GM18526 (cell line): ENCODE measurements around the gene RMND5A.

ENCODE experiments used
- POLR2A ChIP-seq: IDR thresholded peaks from 3 replicates; pipeline ENCODE4 v1.6.1; 2011; ENCODE audit not compliant: insufficient read length; ENCODE audit errors: extremely low read depth

RMND5A gene

DNA sequence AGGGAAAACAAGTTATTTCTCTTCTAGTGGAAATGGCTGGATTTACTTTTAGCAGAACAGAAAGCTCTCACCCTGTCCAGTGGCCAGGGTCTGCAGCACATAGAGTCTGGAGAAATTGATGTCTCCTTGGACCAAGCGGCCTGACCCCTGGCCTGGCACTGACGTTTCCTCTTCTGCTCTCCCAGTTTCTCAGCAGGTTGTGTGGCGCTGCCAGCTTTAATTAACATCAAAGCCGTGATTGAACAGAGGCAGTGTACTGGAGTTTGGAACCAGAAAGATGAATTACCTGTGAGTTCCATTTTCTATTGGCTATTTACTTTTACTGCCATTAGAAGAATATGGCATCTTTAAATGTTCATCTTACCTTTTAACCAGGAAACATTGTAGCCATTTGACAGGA lies 49.7 kb downstream of the RMND5A start:
- TF ChIP-seq POLR2A, result no peak

DNA sequence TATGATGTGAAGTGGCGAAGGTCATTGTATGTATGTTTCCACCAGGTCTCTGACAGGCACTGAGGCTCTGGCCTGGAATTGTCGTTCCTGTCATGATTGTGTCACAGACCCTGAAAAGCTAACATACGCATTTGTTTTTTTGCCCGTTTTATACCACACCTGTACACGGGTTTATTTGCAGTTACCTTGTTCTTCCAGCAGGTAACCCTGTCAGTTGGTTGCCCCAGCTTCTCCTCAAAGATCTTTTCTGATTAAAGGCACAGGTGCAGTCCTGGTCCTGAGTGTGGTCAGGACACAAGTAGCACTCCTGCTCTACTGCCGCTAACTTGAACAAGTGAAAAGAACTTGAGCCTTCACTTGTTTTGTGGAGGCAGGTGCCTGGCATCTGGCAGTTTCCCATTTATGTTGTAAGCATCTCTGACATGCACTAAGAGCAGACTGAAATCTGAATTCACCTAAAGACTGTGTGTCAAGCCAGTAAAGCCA lies 50.8 kb downstream of the RMND5A start:
- TF ChIP-seq POLR2A, result no peak

DNA sequence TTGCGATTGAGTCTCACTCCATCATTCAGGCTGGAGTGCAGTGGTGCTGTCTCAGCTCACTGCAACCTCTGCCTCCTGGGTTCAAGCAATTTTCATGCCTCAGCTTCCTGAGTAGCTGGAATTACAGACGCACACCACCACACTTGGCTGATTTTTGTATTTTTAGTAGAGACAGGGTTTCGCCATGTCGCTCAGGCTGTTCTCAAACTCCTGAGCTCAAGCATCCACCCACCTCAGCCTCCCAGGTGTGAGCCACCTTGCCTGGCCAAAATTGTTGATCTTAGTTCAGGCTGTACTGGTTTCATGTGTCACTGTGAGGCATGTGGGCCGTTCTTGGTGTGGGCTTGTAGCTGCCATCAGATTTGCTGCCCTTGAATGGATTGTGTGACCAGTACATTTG lies 52.5 kb downstream of the RMND5A start:
- no peak for TF ChIP-seq POLR2A

DNA sequence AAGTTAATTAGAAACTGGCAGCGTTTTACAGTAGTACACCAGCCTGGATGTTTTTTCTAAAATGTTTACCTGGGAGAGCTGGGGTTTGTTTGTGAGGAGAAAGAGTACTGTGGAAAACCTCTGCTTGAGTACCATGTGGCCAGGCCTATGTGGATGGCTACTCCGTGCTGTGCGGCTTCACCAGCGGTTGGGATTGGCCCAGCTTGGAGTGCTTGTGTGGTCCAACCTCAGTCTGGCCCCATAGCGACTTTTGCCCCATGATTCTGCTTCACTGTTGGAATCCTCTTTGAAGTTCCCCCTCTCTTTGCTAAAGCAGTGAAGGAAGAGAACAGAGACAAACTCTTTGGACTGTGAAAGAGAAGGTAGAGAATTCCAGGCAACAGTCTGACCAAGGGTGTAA lies 54.8 kb downstream of the RMND5A start:
- no peak for TF ChIP-seq POLR2A

DNA sequence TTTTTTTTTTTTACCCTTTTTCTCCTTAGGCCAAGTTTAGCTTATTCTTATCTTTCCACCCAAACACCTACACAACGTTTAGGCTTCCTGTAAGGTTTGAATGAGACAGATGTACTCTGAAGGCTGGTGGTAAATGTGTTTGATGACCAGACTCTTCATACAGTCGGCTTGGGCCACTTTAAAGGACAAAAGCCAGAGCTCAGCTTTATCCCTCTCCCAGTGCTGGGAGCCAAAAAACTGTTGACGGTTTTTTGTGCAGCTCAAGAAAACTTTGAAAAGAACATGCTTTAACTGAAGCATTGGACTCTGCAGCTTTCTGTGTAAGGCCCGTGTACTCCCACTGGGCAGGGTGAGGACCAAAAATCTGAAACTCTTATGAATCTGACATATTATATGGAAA lies 55.2 kb downstream of the RMND5A start:
- no peak for TF ChIP-seq POLR2A

DNA sequence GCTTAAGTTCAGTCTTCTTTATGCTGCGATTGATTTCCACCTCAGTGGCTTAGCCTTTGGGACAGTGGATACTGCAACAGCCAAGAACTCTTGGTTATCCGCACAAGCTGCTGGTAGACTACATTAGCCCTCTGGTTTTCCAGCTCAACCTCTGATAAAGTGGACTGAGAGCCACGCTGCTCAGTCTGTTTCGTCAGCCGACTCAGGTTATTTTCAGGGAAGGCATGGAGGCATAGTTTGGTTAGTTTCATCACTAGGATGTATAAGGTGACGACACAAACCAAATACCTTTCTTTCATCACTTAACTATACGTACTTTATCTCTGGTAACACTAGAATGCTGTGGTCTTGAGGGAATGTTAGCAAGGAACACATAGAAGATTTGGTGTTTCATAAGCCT lies 56.4 kb downstream of the RMND5A start:
- TF ChIP-seq POLR2A, result no peak

DNA sequence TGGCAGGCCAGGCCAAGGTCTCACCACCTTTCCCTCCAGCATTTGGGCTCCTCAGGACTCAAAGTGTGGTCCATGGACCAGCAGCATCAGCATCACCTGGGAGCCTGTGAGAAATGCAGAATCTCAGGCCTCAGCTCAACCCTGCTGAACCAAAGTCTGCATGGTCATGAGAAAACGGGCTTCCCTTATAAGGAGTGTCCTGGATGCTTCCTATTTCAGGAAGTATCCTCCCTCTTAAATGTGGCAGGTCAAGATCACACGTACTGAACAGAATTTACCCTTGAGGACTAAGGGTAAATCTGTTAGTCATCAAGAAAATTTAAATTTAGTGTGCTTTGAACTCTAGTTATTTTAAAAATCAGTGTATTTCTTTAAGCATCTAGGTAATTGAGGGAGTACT lies 58.9 kb downstream of the RMND5A start:
- TF ChIP-seq POLR2A, result no peak

DNA sequence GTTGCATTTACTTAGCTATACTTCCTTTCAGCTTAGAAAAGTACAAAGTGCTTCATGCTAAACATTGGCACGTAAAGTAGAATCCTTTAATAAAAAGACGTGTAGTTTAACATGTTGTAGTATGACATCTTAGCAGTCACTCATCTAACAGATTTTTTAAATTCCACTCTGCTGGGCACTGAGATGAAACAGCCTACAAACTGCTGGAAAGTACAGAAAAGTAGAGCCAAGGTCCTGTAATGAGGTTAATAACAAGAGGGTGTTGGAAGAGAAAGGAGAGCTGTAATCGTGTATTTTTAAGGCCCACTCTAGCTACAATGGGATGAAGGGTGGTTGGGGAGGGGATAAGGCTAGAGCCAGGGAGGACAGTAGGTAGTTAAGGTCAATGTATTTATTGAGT lies 59.9 kb downstream of the RMND5A start:
- no peak for TF ChIP-seq POLR2A

DNA sequence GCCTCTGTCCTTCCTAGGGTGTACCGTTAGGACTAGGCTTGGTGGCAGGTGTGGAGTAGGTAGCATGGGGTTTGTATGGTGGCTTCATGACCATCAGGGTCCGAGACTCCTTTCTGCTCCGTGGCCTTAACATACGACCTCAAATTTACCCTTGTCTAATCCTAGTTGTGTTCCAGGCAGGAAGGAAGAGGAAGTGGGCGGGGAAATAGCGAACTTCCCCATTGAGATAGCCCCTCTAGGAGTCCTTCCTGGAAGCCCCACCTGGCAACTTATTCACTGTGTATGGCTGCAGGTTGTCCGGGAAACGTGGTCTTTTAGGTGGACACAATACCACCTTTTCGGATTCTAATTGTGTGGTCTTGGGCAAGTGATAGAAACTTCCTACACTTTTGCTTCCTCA lies 61.3 kb downstream of the RMND5A start:
- TF ChIP-seq POLR2A, result no peak

DNA sequence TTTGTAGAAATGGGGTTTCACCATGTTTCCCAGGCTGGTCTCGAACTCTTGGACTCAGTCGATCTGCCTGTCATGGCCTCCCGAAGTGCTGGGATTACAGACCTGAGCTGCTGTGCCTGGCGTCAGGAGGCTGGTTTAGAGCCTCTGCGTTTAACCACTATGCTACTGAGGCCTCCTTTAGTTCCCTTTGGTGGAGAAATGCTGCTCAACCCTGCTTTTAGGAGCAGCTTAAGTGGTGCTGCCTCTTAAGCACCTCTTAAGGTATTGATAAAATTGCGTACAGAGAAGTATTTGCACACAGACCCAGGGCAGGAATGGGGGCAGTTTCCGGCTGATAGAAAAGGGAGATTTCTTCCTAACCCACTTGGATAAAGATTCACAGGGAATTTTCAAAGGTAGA lies 62.7 kb downstream of the RMND5A start:
- no peak for TF ChIP-seq POLR2A

DNA sequence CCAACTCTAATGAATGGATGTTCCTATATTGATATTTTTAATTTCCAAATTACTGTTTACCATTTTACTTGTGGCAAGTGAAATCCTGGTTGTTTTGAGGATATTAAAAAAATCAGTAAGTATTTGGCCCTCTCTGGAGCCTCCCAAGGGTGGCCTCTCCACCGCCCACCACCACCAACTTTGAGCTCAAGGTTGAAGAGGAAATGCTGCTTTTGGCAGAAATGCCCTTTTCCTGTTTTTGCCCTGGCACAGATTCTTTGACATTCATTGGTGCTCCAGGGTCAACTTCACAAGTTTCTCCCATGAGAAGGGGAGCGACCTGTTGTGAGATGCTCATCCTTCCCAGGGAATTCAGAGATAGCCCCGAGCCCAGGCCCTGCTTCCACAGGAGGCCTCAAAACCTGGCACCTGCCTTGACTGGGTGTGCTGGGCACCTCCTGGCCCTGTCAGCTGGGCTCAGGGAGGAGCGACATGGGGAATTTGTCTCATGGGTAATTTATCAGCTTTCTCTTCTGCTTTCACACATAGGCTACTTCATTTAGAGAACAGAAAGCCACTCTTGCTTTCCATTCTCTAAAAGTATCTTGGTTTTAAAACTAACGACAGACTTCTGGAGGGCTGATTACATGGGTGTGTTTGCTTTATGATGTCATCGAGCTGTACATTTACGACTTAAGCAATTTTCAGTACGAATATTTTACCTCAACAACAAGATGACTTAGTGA lies 63.7 kb downstream of the RMND5A start:
- no peak for TF ChIP-seq POLR2A

DNA sequence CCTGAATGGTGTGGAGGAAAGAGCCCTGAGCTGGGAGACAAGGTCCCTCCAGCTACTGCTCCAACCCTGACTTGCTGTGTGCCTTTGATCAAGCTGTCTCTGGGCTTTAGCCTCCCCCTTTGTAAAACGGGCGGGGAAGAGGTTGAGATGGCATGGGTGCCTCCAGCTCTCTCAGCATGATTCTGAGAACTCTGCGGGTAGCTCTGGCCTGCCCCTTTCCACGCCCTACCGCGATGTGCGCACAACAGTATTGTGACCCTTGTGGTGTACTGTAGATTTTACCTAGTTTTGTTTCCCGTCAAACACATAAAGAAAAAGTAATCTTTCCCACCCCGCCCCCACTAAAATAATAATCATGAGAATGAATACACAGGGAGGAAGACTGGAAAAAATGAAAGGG lies 65.4 kb downstream of the RMND5A start:
- no peak for TF ChIP-seq POLR2A

DNA sequence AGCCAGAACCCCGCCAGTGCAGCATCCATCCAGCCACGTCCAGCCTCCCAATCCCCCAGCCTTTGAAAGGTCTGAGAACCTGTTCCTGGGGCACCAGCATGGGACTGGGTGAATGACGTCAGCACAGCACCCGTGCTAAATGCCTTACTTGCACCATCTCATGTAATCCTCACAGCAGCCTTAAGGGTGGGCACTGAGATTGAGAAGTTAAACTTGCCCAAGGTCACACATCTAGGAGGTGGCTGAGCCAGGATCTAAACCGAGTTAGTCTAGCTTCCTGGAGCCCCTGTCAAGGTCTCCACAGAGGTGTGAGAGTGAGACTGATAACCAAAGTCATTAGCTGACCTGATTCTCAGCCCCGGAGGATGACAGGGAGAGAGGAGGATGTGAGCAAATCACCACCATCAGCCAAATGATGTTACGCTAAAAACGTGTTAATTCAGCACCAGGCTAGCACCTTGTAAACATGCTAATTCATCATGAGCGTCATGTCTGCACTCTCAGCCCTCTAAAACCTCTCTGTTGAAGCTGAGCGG lies 66.0 kb downstream of the RMND5A start:
- no peak for TF ChIP-seq POLR2A

DNA sequence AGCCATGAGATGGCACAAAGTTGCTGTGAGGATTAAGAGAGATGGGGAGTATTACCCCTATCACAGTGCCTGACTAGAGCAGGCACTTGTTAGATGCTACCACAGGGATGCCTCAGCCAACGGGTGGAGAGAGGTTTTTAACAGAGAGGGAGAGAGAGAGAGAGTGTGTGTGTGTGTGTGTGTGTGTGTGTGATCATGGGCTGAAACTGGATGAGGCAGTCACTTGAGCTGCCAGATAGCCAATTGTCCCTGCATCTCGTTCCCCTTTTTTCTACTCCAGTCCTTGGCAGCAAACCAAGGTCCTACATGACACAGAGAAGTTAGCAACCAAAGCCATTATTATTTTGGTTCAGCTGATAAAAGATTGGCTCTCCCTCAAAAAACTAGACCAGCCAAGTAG lies 67.6 kb downstream of the RMND5A start:
- TF ChIP-seq POLR2A, result no peak

DNA sequence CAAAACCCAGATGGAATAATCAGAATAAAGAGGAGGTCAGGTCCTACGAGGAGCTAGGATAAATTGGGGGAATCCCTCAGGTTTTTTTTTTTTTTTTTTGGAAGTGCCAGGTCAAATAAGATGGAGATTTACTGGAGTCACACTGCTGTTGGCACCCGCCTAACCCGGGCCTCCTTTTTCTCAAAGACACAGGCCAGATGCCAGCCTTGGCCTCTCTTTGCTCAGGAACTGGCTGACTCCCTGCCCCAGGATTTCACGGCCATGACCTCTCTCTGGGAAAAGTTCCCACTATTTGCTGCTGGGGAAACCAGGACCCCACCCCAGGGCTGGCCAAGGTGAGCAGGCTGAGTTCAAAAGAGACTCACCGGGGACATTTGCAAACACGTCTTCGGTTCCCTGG lies 68.1 kb downstream of the RMND5A start:
- no peak for TF ChIP-seq POLR2A

DNA sequence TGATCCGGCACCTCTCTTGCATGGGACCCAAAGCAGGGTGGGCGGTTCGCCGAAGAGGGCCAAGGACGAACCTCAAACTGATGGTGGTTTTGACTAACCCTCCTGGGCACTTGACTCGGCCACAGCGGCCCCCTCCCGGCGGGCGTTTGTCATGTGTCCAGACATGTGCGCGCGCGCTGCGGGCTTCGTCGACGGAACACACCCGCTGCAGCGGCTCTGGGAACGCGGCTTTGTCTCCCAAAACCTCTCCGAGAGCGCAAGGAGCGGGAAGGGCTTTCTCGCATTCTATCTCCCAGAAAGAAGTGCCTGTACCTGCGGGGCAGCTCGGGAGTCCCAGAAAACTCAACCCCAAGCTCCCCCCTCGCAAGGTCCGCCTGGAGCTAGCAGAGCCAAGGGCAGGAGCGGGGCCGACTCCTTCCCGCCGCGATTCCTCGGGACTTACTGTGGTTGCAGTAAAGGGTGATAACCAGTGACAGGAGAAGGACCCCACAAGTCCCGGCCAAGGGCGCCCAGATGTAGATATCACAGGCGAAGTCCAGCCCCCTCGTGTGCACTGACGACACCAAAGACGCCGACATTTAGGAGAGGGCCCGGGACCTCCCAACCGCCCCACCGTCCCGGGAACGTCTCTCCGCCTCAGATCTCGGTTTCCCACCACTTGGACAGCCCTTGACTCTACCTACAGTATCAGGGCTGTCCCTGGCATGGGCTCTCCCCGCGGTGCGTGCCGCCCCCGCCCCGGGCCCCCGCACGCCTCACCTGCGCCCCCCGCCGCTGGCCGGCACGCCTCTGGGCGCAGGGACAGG lies 69.0 kb downstream of the RMND5A start:
- no peak for TF ChIP-seq POLR2A
